Measurements from ENCODE around the gene GH2.

- TF ChIP-seq EZH2 (IDR thresholded peaks at IDR 0.05; ENCODE audit: insufficient read depth, poor library complexity, severe bottlenecking) (no peak), EZH2phosphoT487 (IDR thresholded peaks at IDR 0.05; ENCODE audit: insufficient read depth, low read depth) (no peak)
Observed at GRCh38 chr17:63918305-63918704, 36.6 kb upstream of the GH2 start.
